Gastroesophageal sphincter (tissue), 3 donors: ENCODE data around the gene BOLA3.

Experiments
- CTCF ChIP-seq, 4 experiments: fragments of 200-600 bp in 2 of 4; fragments of 450-650 bp in 2 of 4; sonication (generic) in 1 of 4; IDR thresholded peaks; one replicate each; pipeline ENCODE4 v1.5.1; 2017 to 2019; ENCODE audit warnings: antibody characterized with exemption in 4 of 4, mild to moderate bottlenecking in 2 of 4, moderate library complexity in 2 of 4
- POLR2A ChIP-seq, 2 donors: fragments of 450-650 bp; IDR thresholded peaks; one replicate each; pipeline ENCODE4 v1.6.1; 2017; ENCODE audit warnings: antibody characterized with exemption in 2 of 2, mild to moderate bottlenecking in 2 of 2, moderate library complexity in 1 of 2

GRCh38 chr2:74102516-74102915 lies 45.2 kb downstream of the BOLA3 start:
- TF ChIP-seq CTCF (IDR thresholded peaks at IDR 0.05): no peak
- TF ChIP-seq POLR2A (IDR thresholded peaks at IDR 0.05): no peak
